Caco-2 (cell line): ENCODE data around the gene GTF3C2. TPM values are rescaled to one million over a fixed set of nuclear protein-coding genes. Genes with fewer than 3 reads are reported as not detected.

ENCODE experiments used
- BruUV-seq: library from RNA; stranded (reverse); fragments of 400-500 nt; replicated peaks from 2 replicates; lab custom pipeline; 2021; lab: Mats Ljungman, UMichigan
- CTCF ChIA-PET: fragments of 300-600 bp; sonication (Branson Sonifier 250); formaldehyde crosslinking; loops from one replicate; lab custom pipeline; 2022; ENCODE audit warnings: antibody characterized with exemption; lab: Charles Lee
- POLR2A ChIA-PET: fragments of 300-600 bp; sonication (Branson Sonifier 250); formaldehyde crosslinking; loops from one replicate; lab custom pipeline; 2022; ENCODE audit warnings: antibody characterized with exemption; lab: Charles Lee
- DNase-seq, 2 experiments: peaks; one replicate each; pipeline versions ENCODE4 v3.0.0 to v3.0.0-alpha.2; 2020 to 2022
- H3K27me3 ChIP-seq: replicated peaks from 2 replicates; pipeline ENCODE4 v1.6.0; 2011; ENCODE audit warnings: low read length; ENCODE audit not compliant: control insufficient read depth, insufficient read depth
- H3K36me3 ChIP-seq: 2 replicates; pipeline ENCODE4 v1.5.1; 2011; ENCODE audit warnings: low read length; ENCODE audit not compliant: control insufficient read depth, insufficient read depth
- H3K4me1 ChIP-seq: fragments of 250-450 bp; sonication (Bioruptor Pico); 2 replicates; pipeline ENCODE4 v1.5.1; 2020; ENCODE audit warnings: mild to moderate bottlenecking
- H3K4me3 ChIP-seq: 2 replicates; pipeline ENCODE4 v1.5.1; 2011; ENCODE audit warnings: low read depth, mild to moderate bottlenecking, control low read depth, low read length
- H3K9me3 ChIP-seq: fragments of 250-450 bp; sonication (Bioruptor Pico); 2 replicates; pipeline ENCODE4 v1.5.1; 2020; ENCODE audit warnings: mild to moderate bottlenecking, moderate library complexity
- H3K27ac Mint-ChIP-seq: one replicate; pipeline ENCODE4 v1.8.0; 2022; ENCODE audit warnings: mixed read lengths; ENCODE audit not compliant: unreplicated experiment
- H3K27me3 Mint-ChIP-seq: one replicate; pipeline ENCODE4 v1.8.0; 2022; ENCODE audit warnings: mixed read lengths; ENCODE audit not compliant: insufficient read depth, unreplicated experiment
- H3K36me3 Mint-ChIP-seq: one replicate; pipeline ENCODE4 v1.8.0; 2022; ENCODE audit warnings: mild to moderate bottlenecking, mixed read lengths; ENCODE audit not compliant: insufficient read depth, unreplicated experiment
- H3K4me1 Mint-ChIP-seq: one replicate; pipeline ENCODE4 v1.8.0; 2022; ENCODE audit warnings: low read depth, mixed read lengths; ENCODE audit not compliant: unreplicated experiment
- H3K4me3 Mint-ChIP-seq: one replicate; pipeline ENCODE4 v1.8.0; 2022; ENCODE audit warnings: mild to moderate bottlenecking, moderate library complexity, mixed read lengths; ENCODE audit not compliant: unreplicated experiment
- H3K9me3 Mint-ChIP-seq: one replicate; pipeline ENCODE4 v1.8.0; 2022; ENCODE audit warnings: mixed read lengths; ENCODE audit not compliant: unreplicated experiment
- CTCF ChIP-seq, 2 experiments: fragments of 200-600 bp in 1 of 2; IDR thresholded peaks; 1 replicate in 1 of 2; 2 replicates in 1 of 2; pipeline versions ENCODE4 v1.5.1 to v1.8.0; 2011 to 2022; ENCODE audit warnings: antibody characterized with exemption in 1 of 2, control low read depth in 1 of 2, inconsistent platforms in 1 of 2, low read depth in 1 of 2, low read length in 1 of 2, mild to moderate bottlenecking in 1 of 2, moderate library complexity in 1 of 2; ENCODE audit not compliant: insufficient read depth in 1 of 2, severe bottlenecking in 1 of 2, unreplicated experiment in 1 of 2
- intact Hi-C: fragments of 100-400 bp; cut with micrococcal nuclease; formaldehyde crosslinking; loops from one replicate; pipeline ENCODE4 v1.10.0; 2022; ENCODE audit not compliant: unreplicated experiment
- total RNA-seq: library from RNA; stranded (reverse); gene quantifications from 2 replicates; pipeline ENCODE4 v1.2.3, GENCODE V29; 2022

Gene GTF3C2
- total RNA-seq, 1 experiment from 2014 or later = 91.4 TPM

- Mint-ChIP-seq H3K27me3 (no peaks in the 10 kb centered on the region), H3K27ac (no peak overlapping the region)
Measured at GRCh38 chr2:27335311-27335710, 21.3 kb downstream of the GTF3C2 start.

GRCh38 chr2:27324720-27325119, 31.8 kb downstream of the GTF3C2 start:
- no TSS peak for BruUV-seq
- CTCF ChIA-PET = no interaction called here
- Mint-ChIP-seq H3K4me1 (peaks cover 24% of the 10 kb centered on the region), H3K36me3 (peaks cover 60% of the 10 kb centered on the region), H3K9me3 (no peaks in the 10 kb centered on the region), H3K27ac (no peak overlapping the region), H3K27me3 (no peaks in the 10 kb centered on the region), H3K4me3 (peak overlapping the region; percentile 8)
- no peak for DNase-seq
- H3K4me3 ChIP-seq = no peak overlapping the region
- H3K36me3 ChIP-seq = peaks cover 2% of the 10 kb centered on the region; the same call in 1 of the 2 replicates
- peaks cover 23% of the 10 kb centered on the region for H3K4me1 ChIP-seq
- no peak for TF ChIP-seq CTCF (IDR thresholded peaks at IDR 0.05; ENCODE audit: insufficient read depth in 1 of 2, low read depth in 1 of 2, low read length in 1 of 2, severe bottlenecking in 1 of 2, unreplicated experiment in 1 of 2)
- no peaks in the 10 kb centered on the region for H3K27me3 ChIP-seq
- intact Hi-C loops = no loop called here
- no peaks in the 10 kb centered on the region for H3K9me3 ChIP-seq
- POLR2A ChIA-PET = no interaction called here

More at GRCh38 chr2:27335311-27335710, 21.3 kb downstream of the GTF3C2 start:
- intact Hi-C loops = no loop called here
- H3K4me3 ChIP-seq = no peak overlapping the region
- Mint-ChIP-seq H3K36me3 (peaks cover 59% of the 10 kb centered on the region), H3K4me1 (no peaks in the 10 kb centered on the region), H3K4me3 (no peak overlapping the region), H3K9me3 (no peaks in the 10 kb centered on the region)
- no peaks in the 10 kb centered on the region for H3K9me3 ChIP-seq
- no TSS peak for BruUV-seq
- DNase-seq = no peak
- no peaks in the 10 kb centered on the region for H3K4me1 ChIP-seq
- H3K27me3 ChIP-seq = no peaks in the 10 kb centered on the region
- H3K36me3 ChIP-seq = peaks cover 11% of the 10 kb centered on the region
- ChIA-PET POLR2A (no interaction called here), CTCF (no interaction called here)
- no peak for TF ChIP-seq CTCF (IDR thresholded peaks at IDR 0.05; ENCODE audit: insufficient read depth in 1 of 2, low read depth in 1 of 2, low read length in 1 of 2, severe bottlenecking in 1 of 2, unreplicated experiment in 1 of 2)

GRCh38 chr2:27323596-27324285, 32.8 kb downstream of the GTF3C2 start:
- ChIA-PET CTCF (interaction anchor here (0.6 to 1.4 kb wide), 4 partner anchors 21 to 48 kb away, joined by 3 to 4 read pairs (median 3); no protein-coding TSS in a partner anchor), POLR2A (interaction anchor here (0.6 kb wide), 1 partner anchor 33 kb away, joined by 3 read pairs; the partner anchor contains the start of gene GTF3C2)
- no peak for DNase-seq
- no peaks in the 10 kb centered on the region for H3K9me3 Mint-ChIP-seq
- Histone ChIP-seq H3K4me3 (peak overlapping the region; percentile 62), H3K27me3 (no peaks in the 10 kb centered on the region), H3K9me3 (no peaks in the 10 kb centered on the region), H3K4me1 (peaks cover 19% of the 10 kb centered on the region), H3K36me3 (peaks cover 2% of the 10 kb centered on the region; the same call in 1 of the 2 replicates)
- peak overlapping the region; percentile 99 for H3K27ac Mint-ChIP-seq
- H3K27me3 Mint-ChIP-seq = no peaks in the 10 kb centered on the region
- H3K4me1 Mint-ChIP-seq = peaks cover 24% of the 10 kb centered on the region
- TF ChIP-seq CTCF (IDR thresholded peaks at IDR 0.05; ENCODE audit: insufficient read depth in 1 of 2, low read depth in 1 of 2, low read length in 1 of 2, severe bottlenecking in 1 of 2, unreplicated experiment in 1 of 2) = no peak
- intact Hi-C loops = no loop called here
- H3K36me3 Mint-ChIP-seq = peaks cover 56% of the 10 kb centered on the region
- BruUV-seq = no TSS peak
- peak overlapping the region; percentile 94 for H3K4me3 Mint-ChIP-seq
